Sigmoid colon (tissue), 7 donors: ENCODE results near the gene TIGD6. TPM values are rescaled to one million over a fixed set of nuclear protein-coding genes. Genes with fewer than 3 reads are reported as not detected.

Source experiments
- DNase-seq: peaks from one replicate; pipeline ENCODE4 v3.0.0-alpha.2; 2019
- H3K27ac ChIP-seq, 4 donors: fragments of 200-600 bp; sonication (generic); one replicate each; pipeline ENCODE4 v1.5.1; 2016 to 2019; ENCODE audit warnings: mild to moderate bottlenecking in 1 of 4
- H3K27me3 ChIP-seq, 3 donors: fragments of 200-600 bp; sonication (generic); one replicate each; pipeline ENCODE4 v1.5.1; 2019; ENCODE audit warnings: mild to moderate bottlenecking in 1 of 3
- H3K36me3 ChIP-seq, 4 donors: fragments of 200-600 bp; sonication (generic); one replicate each; pipeline ENCODE4 v1.5.1; 2016 to 2019
- H3K4me1 ChIP-seq, 4 donors: fragments of 200-600 bp; sonication (generic); one replicate each; pipeline ENCODE4 v1.5.1; 2017 to 2019
- H3K4me3 ChIP-seq, 4 donors: fragments of 200-600 bp; sonication (generic); one replicate each; pipeline ENCODE4 v1.5.1; 2017 to 2019; ENCODE audit warnings: mild to moderate bottlenecking in 2 of 4, moderate library complexity in 1 of 4
- H3K9me3 ChIP-seq, 4 donors: fragments of 200-600 bp in 3 of 4; sonication (generic) in 3 of 4; one replicate each; pipeline versions ENCODE4 v1.5.1 to v1.6.1; 2013 to 2019
- EP300 ChIP-seq, 4 donors: sonication (generic); formaldehyde crosslinking; IDR thresholded peaks; one replicate each; pipeline ENCODE4 v1.6.1; 2017; ENCODE audit warnings: antibody characterized with exemption in 4 of 4
- POLR2A ChIP-seq, 2 donors: fragments of 450-650 bp; IDR thresholded peaks; one replicate each; pipeline ENCODE4 v1.6.1; 2016; ENCODE audit warnings: antibody characterized with exemption in 2 of 2, mild to moderate bottlenecking in 2 of 2, moderate library complexity in 2 of 2
- POLR2AphosphoS5 ChIP-seq, 4 donors: sonication (generic); formaldehyde crosslinking; IDR thresholded peaks; one replicate each; pipeline ENCODE4 v1.6.1; 2017; ENCODE audit warnings: antibody characterized with exemption in 4 of 4
- whole genome bisulfite sequencing, 2 donors: extraction: QIAGEN DNeasy Blood & Tissue Kit; methylation state at CpG; one replicate each; pipeline ENCODE4 v1.1.7; 2013; 5-methylcytosine and 5-hydroxymethylcytosine counted together
- intact Hi-C: fragments of 100-400 bp; cut with DNase I; formaldehyde crosslinking; loops from one replicate; pipeline ENCODE4 v1.15.1; 2023
- polyA plus RNA-seq, 3 donors: library from polyadenylated mRNA; stranded (reverse); fragments of 200-250 nt; gene quantifications; one replicate each; pipeline ENCODE4 v1.2.3, GENCODE V29; 2013
- total RNA-seq, 4 donors: library from RNA; depleted of rRNA; stranded (reverse); fragments of >200 nt; gene quantifications; one replicate each; pipeline ENCODE4 v1.1.0, GENCODE V29; 2016
- TF ChIP-seq, protein P1 (sequence below), 4 experiments: fragments of 450-650 bp in 3 of 4; fragments of 200-600 bp in 1 of 4; IDR thresholded peaks; one replicate each; pipeline ENCODE4 v1.5.1; 2016 to 2019; ENCODE audit warnings: antibody characterized with exemption in 4 of 4, mild to moderate bottlenecking in 3 of 4, moderate library complexity in 2 of 4
- donor health status: healthy with polysubstance abuse.
- donor health status: Bipolar disorder and iron deficiency.
- donor health status: healthy.

Gene TIGD6
- total and polyA plus RNA-seq, 7 donors, result 0.60 to 11.4 (median 2.4) TPM

DNA sequence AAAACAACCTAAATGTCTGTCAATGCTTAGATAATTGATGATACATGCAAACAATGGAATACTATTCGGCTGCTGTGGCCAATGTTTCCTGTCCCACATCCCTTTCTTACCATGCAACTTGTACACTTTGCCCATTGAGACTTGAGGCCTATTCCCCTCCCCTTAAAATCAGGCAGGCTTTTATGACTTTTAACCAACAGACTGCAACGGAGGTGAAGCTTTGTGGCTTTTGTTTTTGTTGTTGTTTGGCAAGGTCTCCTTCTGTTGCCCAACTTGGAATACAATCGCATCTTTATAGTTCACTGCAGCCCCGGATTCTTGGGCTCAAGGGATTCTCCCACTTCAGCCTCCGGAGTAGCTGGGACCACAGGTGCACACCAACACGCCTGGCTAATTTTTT lies 45.7 kb downstream of the TIGD6 start:
- 76 to 81% methylated on average over 6 of the region's 6 CpGs for WGBS, 2 donors
- no peak overlapping the region for H3K27ac ChIP-seq
- no peak for DNase-seq
- no peak overlapping the region for H3K4me3 ChIP-seq
- H3K9me3 ChIP-seq, result no peaks in the 10 kb centered on the region
- H3K36me3 ChIP-seq, result no peaks in the 10 kb centered on the region
- H3K4me1 ChIP-seq, result peaks cover 0 to 6% (median 3%) of the 10 kb centered on the region in 4 donors
- no peaks in the 10 kb centered on the region for H3K27me3 ChIP-seq
- intact Hi-C loops, result no loop called here
- TF ChIP-seq POLR2AphosphoS5 (IDR thresholded peaks at IDR 0.05), result no peak
- TF ChIP-seq POLR2A (IDR thresholded peaks at IDR 0.05), result no peak
- TF ChIP-seq EP300 (IDR thresholded peaks at IDR 0.05), result no peak
- TF ChIP-seq, protein P1, sequence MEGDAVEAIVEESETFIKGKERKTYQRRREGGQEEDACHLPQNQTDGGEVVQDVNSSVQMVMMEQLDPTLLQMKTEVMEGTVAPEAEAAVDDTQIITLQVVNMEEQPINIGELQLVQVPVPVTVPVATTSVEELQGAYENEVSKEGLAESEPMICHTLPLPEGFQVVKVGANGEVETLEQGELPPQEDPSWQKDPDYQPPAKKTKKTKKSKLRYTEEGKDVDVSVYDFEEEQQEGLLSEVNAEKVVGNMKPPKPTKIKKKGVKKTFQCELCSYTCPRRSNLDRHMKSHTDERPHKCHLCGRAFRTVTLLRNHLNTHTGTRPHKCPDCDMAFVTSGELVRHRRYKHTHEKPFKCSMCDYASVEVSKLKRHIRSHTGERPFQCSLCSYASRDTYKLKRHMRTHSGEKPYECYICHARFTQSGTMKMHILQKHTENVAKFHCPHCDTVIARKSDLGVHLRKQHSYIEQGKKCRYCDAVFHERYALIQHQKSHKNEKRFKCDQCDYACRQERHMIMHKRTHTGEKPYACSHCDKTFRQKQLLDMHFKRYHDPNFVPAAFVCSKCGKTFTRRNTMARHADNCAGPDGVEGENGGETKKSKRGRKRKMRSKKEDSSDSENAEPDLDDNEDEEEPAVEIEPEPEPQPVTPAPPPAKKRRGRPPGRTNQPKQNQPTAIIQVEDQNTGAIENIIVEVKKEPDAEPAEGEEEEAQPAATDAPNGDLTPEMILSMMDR (IDR thresholded peaks at IDR 0.05), result no peak

- Histone ChIP-seq H3K27me3 (no peaks in the 10 kb centered on the region), H3K36me3 (no peaks in the 10 kb centered on the region), H3K9me3 (no peaks in the 10 kb centered on the region), H3K4me1 (no peaks in the 10 kb centered on the region), H3K4me3 (no peak overlapping the region), H3K27ac (no peak overlapping the region)
- intact Hi-C loops, result no loop called here
- TF ChIP-seq POLR2A (IDR thresholded peaks at IDR 0.05) (no peak), EP300 (IDR thresholded peaks at IDR 0.05) (no peak), POLR2AphosphoS5 (IDR thresholded peaks at IDR 0.05) (no peak)
- TF ChIP-seq, protein P1 (IDR thresholded peaks at IDR 0.05), result no peak
- DNase-seq, result no peak
- 75% methylated on average over 9 of the region's 9 CpGs for WGBS, 2 donors
Measured at GRCh38 chr5:149953436-149954121, 46.9 kb downstream of the TIGD6 start.

DNA sequence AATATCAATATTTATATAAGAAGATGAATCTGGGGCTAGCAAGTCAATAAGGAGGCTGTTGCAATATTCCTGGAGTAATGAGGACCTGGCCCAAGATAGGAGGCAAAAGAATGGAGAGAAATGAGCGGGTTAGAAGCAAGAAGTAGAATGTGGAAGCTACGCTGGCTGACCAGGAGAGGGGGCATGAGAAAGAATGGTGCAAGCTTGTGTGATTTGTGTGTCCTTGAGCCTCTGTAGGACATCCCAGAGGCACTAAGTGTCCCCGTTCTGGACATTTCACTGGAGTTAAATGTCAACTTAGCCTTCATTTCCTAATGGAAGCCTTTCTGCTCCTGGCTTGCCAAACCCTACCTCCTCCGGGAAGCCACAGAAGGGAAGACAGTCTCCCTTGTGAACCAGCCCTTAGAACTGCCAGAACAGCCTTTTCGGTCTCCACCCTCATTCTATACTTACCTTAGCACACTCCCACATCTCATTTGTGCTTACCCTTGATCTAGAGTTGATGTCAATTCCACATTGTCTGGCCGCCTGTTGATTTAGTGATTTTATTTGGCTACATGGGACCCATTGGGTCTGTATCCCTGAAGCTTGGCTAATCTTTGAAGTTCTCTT lies 49.2 kb downstream of the TIGD6 start:
- no peak for DNase-seq
- TF ChIP-seq POLR2A (IDR thresholded peaks at IDR 0.05) (no peak), EP300 (IDR thresholded peaks at IDR 0.05) (no peak), POLR2AphosphoS5 (IDR thresholded peaks at IDR 0.05) (no peak)
- TF ChIP-seq, protein P1 (IDR thresholded peaks at IDR 0.05), result no peak
- Histone ChIP-seq H3K4me1 (no peaks in the 10 kb centered on the region), H3K27ac (no peak overlapping the region), H3K36me3 (no peaks in the 10 kb centered on the region), H3K9me3 (no peaks in the 10 kb centered on the region), H3K4me3 (no peak overlapping the region), H3K27me3 (no peaks in the 10 kb centered on the region)
- 65 to 81% methylated on average over 6 of the region's 6 CpGs for WGBS, 2 donors
- intact Hi-C loops, result no loop called here

DNA sequence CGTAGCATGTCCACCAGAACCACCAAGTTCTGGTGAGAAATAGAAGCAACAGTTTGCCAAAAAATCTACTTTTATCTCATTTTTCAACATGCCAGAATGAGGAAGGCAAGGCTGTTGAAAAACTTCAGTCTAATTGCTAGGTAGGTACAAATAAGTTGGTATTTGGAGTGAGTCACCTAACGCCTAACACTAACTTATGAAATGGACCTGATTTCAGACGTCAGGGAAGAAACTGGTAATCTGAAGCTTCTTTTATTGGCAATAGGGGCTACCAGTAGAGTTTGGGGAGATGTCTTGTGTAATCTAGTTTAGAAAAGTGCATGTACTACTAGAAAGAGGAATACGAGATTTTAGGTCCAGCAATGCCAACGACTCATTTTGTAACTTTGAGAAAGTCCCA lies 51.5 kb downstream of the TIGD6 start:
- no peak overlapping the region for H3K4me3 ChIP-seq
- H3K36me3 ChIP-seq, result no peaks in the 10 kb centered on the region
- DNase-seq, result no peak
- TF ChIP-seq POLR2A (IDR thresholded peaks at IDR 0.05), result no peak
- H3K4me1 ChIP-seq, result no peaks in the 10 kb centered on the region
- no peak overlapping the region for H3K27ac ChIP-seq
- intact Hi-C loops, result no loop called here
- 88% methylated on average over 5 of the region's 5 CpGs for WGBS, 2 donors
- no peaks in the 10 kb centered on the region for H3K27me3 ChIP-seq
- no peaks in the 10 kb centered on the region for H3K9me3 ChIP-seq

DNA sequence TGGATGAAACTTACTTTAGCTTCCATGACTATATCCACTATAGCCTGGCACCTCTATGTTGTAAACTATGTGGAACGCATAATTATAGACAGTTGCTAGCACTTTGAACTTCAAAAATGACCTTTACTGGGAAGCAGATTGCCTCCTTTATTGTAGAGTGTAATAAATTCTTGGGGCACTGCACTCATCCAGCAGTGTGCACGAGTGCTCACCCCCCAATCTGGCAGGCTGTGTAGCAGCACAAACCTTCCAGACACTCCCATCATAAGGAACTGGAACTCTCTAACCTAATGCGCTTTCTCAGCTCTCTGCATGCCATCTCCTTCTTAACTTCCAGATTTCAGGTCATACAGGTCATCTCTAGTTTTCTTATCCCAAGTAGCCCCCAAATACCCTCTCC lies 54.3 kb downstream of the TIGD6 start:
- H3K27me3 ChIP-seq, result no peaks in the 10 kb centered on the region
- TF ChIP-seq, protein P1 (IDR thresholded peaks at IDR 0.05), result no peak
- TF ChIP-seq POLR2A (IDR thresholded peaks at IDR 0.05) (no peak), EP300 (IDR thresholded peaks at IDR 0.05) (no peak), POLR2AphosphoS5 (IDR thresholded peaks at IDR 0.05) (no peak)
- H3K4me3 ChIP-seq, result no peak overlapping the region
- no peak overlapping the region for H3K27ac ChIP-seq
- no peaks in the 10 kb centered on the region for H3K36me3 ChIP-seq
- intact Hi-C loops, result no loop called here
- 14 to 63% methylated on average over 3 of the region's 3 CpGs for WGBS, 2 donors
- DNase-seq, result no peak
- H3K9me3 ChIP-seq, result no peaks in the 10 kb centered on the region
- no peaks in the 10 kb centered on the region for H3K4me1 ChIP-seq
